ENCODE results near the gene ANKRD42. TPM values are rescaled to one million over a fixed set of nuclear protein-coding genes. Genes with fewer than 3 reads are reported as not detected.

ANKRD42 gene
- 1 to 10 TPM; 4.9 to 6.6 TPM for total RNA-seq

GRCh38 chr11:83193315-83194280 is at the start of gene ANKRD42:
TSS of gene ANKRD42 (plus strand) at chr11:83193712. CDS start at chr11:83194671, 959 bp downstream.
- DNase-seq: peak; percentile 88 to 91
- peak within 1 kb of the TSS; percentile 90 for H3K27ac Mint-ChIP-seq
- no peaks in the 10 kb centered on the region for H3K9me3 Mint-ChIP-seq
- peaks cover 43% of the 10 kb centered on the region for H3K4me1 Mint-ChIP-seq (ENCODE audit: low read depth)
- peak within 1 kb of the TSS; percentile 94 to 98 for H3K4me3 Mint-ChIP-seq
- H3K27me3 Mint-ChIP-seq (ENCODE audit: low read depth): no peaks in the 10 kb centered on the region
- H3K36me3 Mint-ChIP-seq (ENCODE audit: insufficient read depth in 2 of 2): peaks cover 11 to 25% of the 10 kb centered on the region in 2 donors
- peak; percentile 86 for ATAC-seq (replicated peaks in 1 of 2)

GRCh38 chr11:83147895-83148294 is 45.6 kb upstream of the ANKRD42 start:
- DNase-seq (no peak), ATAC-seq (replicated peaks in 1 of 2) (no peak)
- H3K36me3 Mint-ChIP-seq (ENCODE audit: insufficient read depth in 2 of 2): no peaks in the 10 kb centered on the region
- no peaks in the 10 kb centered on the region for H3K9me3 Mint-ChIP-seq
- H3K4me1 Mint-ChIP-seq (ENCODE audit: low read depth): peaks cover 21% of the 10 kb centered on the region
- no peak overlapping the region for H3K27ac Mint-ChIP-seq
- no peak overlapping the region for H3K4me3 Mint-ChIP-seq
- H3K27me3 Mint-ChIP-seq (ENCODE audit: low read depth): no peaks in the 10 kb centered on the region

- Mint-ChIP-seq H3K9me3 (no peaks in the 10 kb centered on the region), H3K4me1 (ENCODE audit: low read depth) (peaks cover 26% of the 10 kb centered on the region), H3K4me3 (no peak overlapping the region), H3K36me3 (ENCODE audit: insufficient read depth in 2 of 2) (no peaks in the 10 kb centered on the region), H3K27me3 (ENCODE audit: low read depth) (no peaks in the 10 kb centered on the region), H3K27ac (no peak overlapping the region)
- ATAC-seq (replicated peaks in 1 of 2): peak in 1 of 2 donors; percentile 51
- DNase-seq: no peak
These were observed 43.1 kb upstream of the ANKRD42 start for GRCh38 chr11:83150450-83150849.

- Mint-ChIP-seq H3K36me3 (ENCODE audit: insufficient read depth in 2 of 2) (no peaks in the 10 kb centered on the region), H3K4me3 (no peak overlapping the region), H3K27ac (no peak overlapping the region), H3K4me1 (ENCODE audit: low read depth) (peaks cover 28% of the 10 kb centered on the region), H3K9me3 (no peaks in the 10 kb centered on the region), H3K27me3 (ENCODE audit: low read depth) (no peaks in the 10 kb centered on the region)
- ATAC-seq (replicated peaks in 1 of 2): peak in 1 of 2 donors; percentile 27
- DNase-seq: no peak
These were observed 42.1 kb upstream of the ANKRD42 start for GRCh38 chr11:83151274-83151977.

GRCh38 chr11:83152264-83152663 is 41.2 kb upstream of the ANKRD42 start:
- ATAC-seq (replicated peaks in 1 of 2) (no peak), DNase-seq (no peak)
- peaks cover 28% of the 10 kb centered on the region for H3K4me1 Mint-ChIP-seq (ENCODE audit: low read depth)
- H3K27me3 Mint-ChIP-seq (ENCODE audit: low read depth): no peaks in the 10 kb centered on the region
- peaks cover 3% of the 10 kb centered on the region in 2 donors for H3K36me3 Mint-ChIP-seq (ENCODE audit: insufficient read depth in 2 of 2)
- no peak overlapping the region for H3K27ac Mint-ChIP-seq
- H3K4me3 Mint-ChIP-seq: no peak overlapping the region
- no peaks in the 10 kb centered on the region for H3K9me3 Mint-ChIP-seq

- no peaks in the 10 kb centered on the region for H3K9me3 Mint-ChIP-seq
- H3K27ac Mint-ChIP-seq: no peak overlapping the region
- DNase-seq (no peak), ATAC-seq (replicated peaks in 1 of 2) (no peak)
- H3K4me1 Mint-ChIP-seq (ENCODE audit: low read depth): peaks cover 23% of the 10 kb centered on the region
- H3K27me3 Mint-ChIP-seq (ENCODE audit: low read depth): no peaks in the 10 kb centered on the region
- peaks cover 9 to 11% of the 10 kb centered on the region in 2 donors for H3K36me3 Mint-ChIP-seq (ENCODE audit: insufficient read depth in 2 of 2)
- H3K4me3 Mint-ChIP-seq: no peak overlapping the region
These were observed 39.7 kb upstream of the ANKRD42 start for GRCh38 chr11:83153764-83154163.

- DNase-seq (peak; percentile 95 to 98), ATAC-seq (replicated peaks in 1 of 2) (peak; percentile 94)
- Mint-ChIP-seq H3K9me3 (no peaks in the 10 kb centered on the region), H3K27me3 (ENCODE audit: low read depth) (no peaks in the 10 kb centered on the region), H3K27ac (peak overlapping the region; percentile 88), H3K36me3 (ENCODE audit: insufficient read depth in 2 of 2) (peaks cover 19 to 23% of the 10 kb centered on the region in 2 donors), H3K4me3 (peak overlapping the region; percentile 99 to 100), H3K4me1 (ENCODE audit: low read depth) (peaks cover 30% of the 10 kb centered on the region)
These were observed 37.1 kb upstream of the ANKRD42 start for GRCh38 chr11:83156144-83156995.

GRCh38 chr11:83156996-83157593 is 36.4 kb upstream of the ANKRD42 start, which contains the start of gene PCF11:
TSS of gene PCF11 (plus strand) at chr11:83157131. CDS start at chr11:83157440, 309 bp downstream.
- H3K9me3 Mint-ChIP-seq: no peaks in the 10 kb centered on the region
- H3K27ac Mint-ChIP-seq: peak within 1 kb of the TSS; percentile 88
- H3K36me3 Mint-ChIP-seq (ENCODE audit: insufficient read depth in 2 of 2): peaks cover 19 to 25% of the 10 kb centered on the region in 2 donors
- peak within 1 kb of the TSS; percentile 99 to 100 for H3K4me3 Mint-ChIP-seq
- H3K27me3 Mint-ChIP-seq (ENCODE audit: low read depth): no peaks in the 10 kb centered on the region
- peaks cover 36% of the 10 kb centered on the region for H3K4me1 Mint-ChIP-seq (ENCODE audit: low read depth)
- peak; percentile 13 to 24 for ATAC-seq (replicated peaks in 1 of 2)
- DNase-seq: no peak

GRCh38 chr11:83157594-83158356 is 35.7 kb upstream of the ANKRD42 start:
- Mint-ChIP-seq H3K36me3 (ENCODE audit: insufficient read depth in 2 of 2) (peaks cover 19 to 25% of the 10 kb centered on the region in 2 donors), H3K9me3 (no peaks in the 10 kb centered on the region), H3K27ac (peak overlapping the region; percentile 88), H3K4me1 (ENCODE audit: low read depth) (peaks cover 42% of the 10 kb centered on the region), H3K4me3 (peak overlapping the region; percentile 99 to 100), H3K27me3 (ENCODE audit: low read depth) (no peaks in the 10 kb centered on the region)
- ATAC-seq (replicated peaks in 1 of 2) (no peak), DNase-seq (peak; percentile 47 to 49)

- Mint-ChIP-seq H3K27me3 (ENCODE audit: low read depth) (no peaks in the 10 kb centered on the region), H3K9me3 (no peaks in the 10 kb centered on the region), H3K36me3 (ENCODE audit: insufficient read depth in 2 of 2) (peaks cover 19 to 25% of the 10 kb centered on the region in 2 donors), H3K4me1 (ENCODE audit: low read depth) (peaks cover 45% of the 10 kb centered on the region), H3K4me3 (peak overlapping the region; percentile 99 to 100), H3K27ac (peak overlapping the region; percentile 88)
- ATAC-seq (replicated peaks in 1 of 2) (no peak), DNase-seq (no peak)
These were observed 35.1 kb upstream of the ANKRD42 start for GRCh38 chr11:83158357-83158786.

GRCh38 chr11:83158965-83159901 is 34.3 kb upstream of the ANKRD42 start:
- Mint-ChIP-seq H3K4me1 (ENCODE audit: low read depth) (peaks cover 53% of the 10 kb centered on the region), H3K36me3 (ENCODE audit: insufficient read depth in 2 of 2) (peaks cover 22 to 31% of the 10 kb centered on the region in 2 donors), H3K9me3 (no peaks in the 10 kb centered on the region), H3K27ac (peak overlapping the region; percentile 98), H3K4me3 (peak overlapping the region; percentile 99 to 100), H3K27me3 (ENCODE audit: low read depth) (no peaks in the 10 kb centered on the region)
- no peak for DNase-seq
- ATAC-seq (replicated peaks in 1 of 2): no peak
